Measurements from ENCODE around the gene BTBD2. TPM values are rescaled to one million over a fixed set of nuclear protein-coding genes. Genes with fewer than 3 reads are reported as not detected.

Gene BTBD2
- polyA plus RNA-seq, 1 donor from 2014 or later: 8.2 TPM

DNA sequence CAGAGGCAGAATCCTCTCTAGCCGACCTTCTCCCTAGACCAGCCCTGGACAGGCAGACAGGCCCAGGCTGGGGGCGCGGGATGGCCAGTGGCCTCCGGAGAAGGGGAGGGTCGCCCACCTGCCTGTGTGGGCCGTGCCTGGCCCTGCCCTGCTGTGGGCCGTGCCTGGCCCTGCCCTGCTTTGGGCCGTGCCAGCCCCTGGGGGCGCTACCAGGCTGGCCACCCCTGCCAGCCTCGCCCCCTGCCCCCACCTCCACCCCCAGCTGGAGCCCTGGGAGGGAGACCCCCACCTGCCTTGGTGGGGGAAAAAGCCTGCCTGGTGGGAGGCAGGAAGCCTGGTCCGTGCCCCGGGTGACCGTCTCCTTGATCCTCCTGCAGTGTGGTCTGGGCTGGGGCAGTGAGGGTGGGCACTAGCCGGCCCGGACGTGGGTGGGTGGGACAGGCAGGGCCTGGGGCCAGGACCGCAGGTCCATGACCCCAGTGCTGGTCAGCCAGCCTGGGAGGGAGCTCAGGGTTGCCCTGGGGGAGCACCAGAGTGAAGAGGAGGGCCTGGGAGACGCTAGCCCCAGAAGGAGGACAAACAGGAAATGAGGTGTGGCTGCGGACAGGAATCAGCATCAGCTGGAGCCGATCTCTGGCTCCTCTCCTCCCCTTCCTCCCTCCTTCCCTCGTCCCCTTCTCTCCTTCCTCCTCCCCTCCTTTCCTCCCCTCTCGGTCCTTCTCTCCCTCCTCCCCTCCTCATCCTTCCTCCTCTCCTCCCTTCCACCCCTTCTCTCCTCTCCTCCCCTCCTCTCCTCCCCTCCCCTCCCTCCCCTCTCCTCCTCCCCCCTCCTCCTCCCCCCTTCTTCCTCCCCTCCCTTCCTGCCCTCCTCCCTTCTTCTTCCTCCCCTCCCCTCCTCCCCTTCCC, 40.7 kb upstream of the BTBD2 start:
- H3K4me3 Mint-ChIP-seq: peak overlapping the region; percentile 74 to 90 (median 82)
- H3K9me3 Mint-ChIP-seq: no peaks in the 10 kb centered on the region
- H3K4me1 Mint-ChIP-seq: peaks cover 17 to 37% (median 25%) of the 10 kb centered on the region in 3 donors
- H3K36me3 Mint-ChIP-seq: no peaks in the 10 kb centered on the region
- peak overlapping the region; percentile 98 to 99 (median 98) for H3K27ac Mint-ChIP-seq
- peaks cover 3% of the 10 kb centered on the region for H3K27me3 Mint-ChIP-seq

DNA sequence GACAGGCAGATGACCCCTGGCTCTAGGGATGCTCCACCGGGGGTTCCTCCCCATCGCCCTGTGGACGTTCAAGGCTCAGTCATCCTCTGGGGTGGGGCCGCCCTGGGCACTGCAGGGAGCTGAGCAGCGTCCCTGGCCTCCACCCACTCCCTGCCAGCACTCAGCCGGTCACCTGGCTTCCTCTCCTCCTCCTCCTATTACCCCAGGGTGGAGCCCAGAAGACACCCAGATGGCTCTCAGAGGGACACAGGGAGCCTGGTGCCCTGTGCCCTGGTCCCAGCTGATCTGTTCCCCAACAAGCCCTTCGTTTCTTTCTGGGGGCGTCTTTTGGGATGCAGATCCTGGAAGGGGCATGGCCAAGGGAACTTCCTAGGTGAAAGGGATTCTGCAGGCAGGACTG, 39.2 kb upstream of the BTBD2 start:
- H3K27me3 Mint-ChIP-seq: peaks cover 3% of the 10 kb centered on the region
- peaks cover 17 to 32% (median 25%) of the 10 kb centered on the region in 3 donors for H3K4me1 Mint-ChIP-seq
- H3K9me3 Mint-ChIP-seq: no peaks in the 10 kb centered on the region
- H3K4me3 Mint-ChIP-seq: peak overlapping the region; percentile 74 to 90 (median 82)
- peaks cover under 1% of the 10 kb centered on the region for H3K36me3 Mint-ChIP-seq
- peak overlapping the region; percentile 98 to 99 (median 98) for H3K27ac Mint-ChIP-seq

DNA sequence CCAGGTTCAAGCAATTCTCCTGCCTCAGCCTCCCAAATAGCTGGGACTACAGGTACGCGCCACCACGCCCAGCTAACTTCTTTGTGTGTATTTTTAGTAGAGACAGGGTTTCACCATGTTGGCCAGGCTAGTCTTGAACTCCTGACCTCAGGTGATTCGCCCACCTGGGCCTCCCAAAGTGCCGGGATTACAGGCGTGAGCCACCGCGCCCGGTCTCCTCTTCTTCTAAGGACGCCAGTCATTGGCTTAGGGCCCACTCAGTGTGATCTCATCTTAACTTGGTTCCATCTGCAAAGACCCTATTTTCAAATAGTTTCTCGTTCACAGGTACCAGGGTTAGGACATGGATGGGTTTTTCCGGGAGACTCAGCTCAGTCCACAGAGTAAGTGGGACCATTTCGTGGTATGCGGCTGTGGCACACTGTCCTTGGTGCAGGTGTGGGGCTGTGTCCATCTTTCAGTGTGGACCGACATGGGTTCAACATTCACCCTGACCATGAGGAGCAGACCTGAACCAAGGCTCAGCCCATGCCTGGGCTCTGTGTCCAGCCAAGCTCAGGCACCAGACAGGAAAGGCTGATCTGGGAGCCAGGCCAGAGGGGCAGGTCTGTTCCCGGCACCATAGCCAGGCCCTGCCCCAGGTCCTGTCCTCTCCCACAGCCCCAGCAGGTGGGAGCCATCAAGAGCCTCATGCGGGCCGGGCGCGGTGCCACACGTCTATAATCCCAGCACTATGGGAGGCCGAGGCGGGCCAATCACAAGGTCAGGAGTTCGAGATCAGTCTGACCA, 38.3 kb upstream of the BTBD2 start:
- H3K36me3 Mint-ChIP-seq: peaks cover 3% of the 10 kb centered on the region
- peaks cover 17 to 31% (median 30%) of the 10 kb centered on the region in 3 donors for H3K4me1 Mint-ChIP-seq
- H3K9me3 Mint-ChIP-seq: no peaks in the 10 kb centered on the region
- H3K4me3 Mint-ChIP-seq: peak overlapping the region; percentile 21 to 81 (median 72)
- peak overlapping the region; percentile 98 to 99 (median 98) for H3K27ac Mint-ChIP-seq
- peaks cover 3% of the 10 kb centered on the region for H3K27me3 Mint-ChIP-seq

DNA sequence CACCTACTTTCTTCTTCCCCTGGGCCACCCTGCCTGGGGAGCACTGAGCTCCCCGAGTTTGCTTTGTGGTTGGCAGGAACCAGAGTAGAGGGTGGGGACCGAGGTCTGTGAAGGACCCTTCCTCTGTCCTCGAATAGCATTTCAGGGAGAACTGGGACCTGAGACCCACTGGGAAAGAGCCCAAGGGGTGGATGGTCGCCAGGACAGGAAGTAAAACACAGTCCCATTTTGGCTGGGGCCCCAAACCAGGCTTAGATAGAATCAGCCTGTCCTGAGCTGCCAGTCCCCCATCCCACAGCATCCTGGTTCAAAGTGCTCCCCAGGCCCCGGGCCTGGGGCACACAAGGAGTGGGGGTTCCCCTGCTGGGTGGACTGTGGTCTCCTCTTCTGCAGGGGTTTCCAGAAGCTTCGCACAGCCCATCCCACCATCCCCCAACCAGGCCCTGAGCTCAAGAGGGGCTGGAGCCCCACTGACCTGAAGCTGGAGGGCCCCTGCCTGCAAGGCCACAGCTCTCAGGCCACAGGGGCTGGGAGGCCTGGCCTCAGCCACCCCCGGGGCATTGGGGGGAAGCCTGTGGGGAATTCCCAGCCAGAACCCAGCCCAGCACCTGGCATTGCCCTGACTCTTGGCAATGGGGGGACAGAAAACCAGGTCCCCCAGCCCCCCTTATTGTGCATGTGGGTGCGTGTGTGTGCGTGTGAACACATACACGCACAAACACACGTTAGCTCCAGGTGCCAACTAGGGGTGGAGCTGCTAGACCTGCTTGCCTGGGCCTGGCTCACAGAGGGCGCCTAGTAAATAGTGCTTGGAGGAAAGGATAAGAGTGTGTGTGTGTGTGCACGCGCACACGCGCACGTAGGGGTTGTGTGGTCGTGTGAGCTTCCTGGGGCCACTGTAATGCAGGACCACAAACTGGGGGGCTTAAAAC, 36.5 kb upstream of the BTBD2 start:
- Mint-ChIP-seq H3K9me3 (no peaks in the 10 kb centered on the region), H3K4me1 (peaks cover 17 to 29% (median 27%) of the 10 kb centered on the region in 3 donors)

DNA sequence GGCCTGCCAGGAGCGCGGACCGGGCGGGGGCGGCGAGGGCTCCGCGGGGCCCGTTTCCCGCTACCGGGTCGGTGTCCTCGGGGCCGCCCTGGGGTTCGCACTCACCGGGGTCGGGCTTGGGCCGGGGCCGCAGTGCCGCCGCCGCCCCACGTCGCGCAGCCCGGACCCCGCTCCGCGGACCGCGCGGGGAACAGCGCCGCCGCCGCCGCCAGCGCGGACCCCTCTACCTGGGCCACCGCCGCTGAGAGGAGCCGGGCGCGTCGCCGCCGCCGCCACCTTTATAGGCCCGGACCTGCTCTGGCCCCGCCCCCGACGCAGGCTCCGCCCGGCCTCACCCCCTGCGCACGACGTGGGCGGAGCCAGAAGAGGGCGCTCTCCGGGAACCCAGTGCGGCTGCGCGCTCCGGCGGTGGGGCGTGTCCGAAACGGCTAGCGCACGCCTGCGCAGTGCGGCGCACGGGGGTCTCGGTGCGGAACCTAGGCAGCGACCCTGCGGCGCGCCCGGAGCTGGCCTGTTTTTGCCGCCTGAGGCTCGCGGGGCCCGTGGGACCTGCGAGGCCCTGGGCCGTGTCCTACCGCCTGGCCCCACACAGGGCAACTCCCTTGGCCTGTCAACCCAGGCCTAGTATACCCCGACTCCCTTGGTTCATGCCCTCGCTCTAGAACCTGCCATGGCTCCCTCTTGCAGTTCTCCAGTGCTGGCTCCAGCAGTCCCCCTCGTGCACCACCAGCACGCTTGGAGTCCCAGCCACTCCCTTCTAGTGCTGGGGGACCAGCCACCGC, 35.7 kb upstream of the BTBD2 start, which contains the start of gene MKNK2:
MKNK2 (minus strand) TSS at position 254 of the 782 bp plus-strand sequence. CDS start 393 bp downstream, outside the sequence.
- Mint-ChIP-seq H3K4me1 (peaks cover 17 to 30% (median 28%) of the 10 kb centered on the region in 3 donors), H3K4me3 (peak within 1 kb of the TSS; percentile 86 to 97 (median 94)), H3K27me3 (peaks cover 3% of the 10 kb centered on the region), H3K27ac (peak within 1 kb of the TSS; percentile 99), H3K36me3 (peaks cover 4% of the 10 kb centered on the region), H3K9me3 (no peaks in the 10 kb centered on the region)

More for the DNA sequence above, 36.5 kb upstream of the BTBD2 start:
- Mint-ChIP-seq H3K4me3 (peak overlapping the region; percentile 73 to 93 (median 86)), H3K27ac (peak overlapping the region; percentile 99), H3K27me3 (peaks cover 3% of the 10 kb centered on the region), H3K36me3 (peaks cover 4% of the 10 kb centered on the region)

DNA sequence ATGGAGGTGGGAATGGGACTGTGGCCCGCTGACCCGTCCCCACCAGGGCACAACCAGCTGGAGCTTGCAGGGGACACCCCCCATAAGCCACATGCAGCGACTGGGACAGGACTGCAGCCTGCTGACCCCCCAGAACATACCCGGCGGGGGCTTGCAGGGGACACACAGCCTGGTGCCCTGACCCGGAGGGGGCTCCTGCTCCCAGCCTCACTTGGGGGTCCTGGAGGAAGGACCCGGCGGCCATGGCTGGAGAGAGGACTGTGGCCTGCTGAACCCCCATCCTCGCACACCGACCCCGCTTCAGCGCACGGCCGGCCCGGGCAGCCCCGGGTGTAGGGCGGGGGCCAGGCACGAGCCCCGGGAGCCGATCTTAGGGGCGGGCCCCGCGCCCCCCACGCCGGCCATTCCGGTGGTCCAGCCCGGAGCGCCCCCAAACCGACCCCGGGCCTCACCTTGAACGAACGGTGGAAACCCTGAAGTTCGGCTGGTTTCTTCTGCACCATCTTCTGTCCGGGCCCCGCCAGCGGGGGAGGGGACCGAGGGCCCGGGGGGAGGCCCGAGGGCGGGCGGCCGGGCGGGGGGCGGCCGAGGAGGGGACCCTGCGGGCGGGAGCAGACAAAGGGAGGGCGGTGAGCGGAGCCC, 35.0 kb upstream of the BTBD2 start:
- H3K4me3 Mint-ChIP-seq: peak overlapping the region; percentile 86 to 97 (median 94)

DNA sequence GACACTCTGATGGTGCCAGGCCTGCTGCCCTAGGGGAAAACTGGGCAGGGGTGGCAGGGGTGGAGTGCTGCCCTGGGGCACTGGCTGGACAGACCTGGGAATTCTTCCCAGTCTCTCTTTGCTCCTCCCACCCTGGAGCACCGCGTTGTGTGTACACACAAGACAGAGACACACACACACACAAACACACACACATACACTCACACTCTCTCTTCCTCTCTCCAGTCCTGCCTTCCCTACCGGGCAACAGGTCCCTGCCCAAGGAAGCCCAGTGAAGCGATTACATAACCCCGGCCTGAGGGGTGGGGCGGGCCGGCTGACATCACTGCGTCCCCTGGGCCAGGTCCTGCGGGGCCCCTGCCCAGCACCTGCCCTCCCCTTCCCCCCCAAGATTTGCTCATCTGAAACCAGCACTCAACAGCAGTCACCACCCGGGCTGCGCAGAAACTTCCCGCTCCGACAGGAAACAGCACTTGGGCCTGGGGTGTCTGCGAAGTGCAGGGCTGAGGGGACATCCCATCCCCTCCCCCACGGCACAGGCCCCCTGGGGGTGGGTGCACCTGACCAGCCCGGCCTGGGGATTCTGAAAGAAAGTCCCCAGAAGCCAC, 34.3 kb upstream of the BTBD2 start:
- peak overlapping the region; percentile 86 to 97 (median 94) for H3K4me3 Mint-ChIP-seq
- H3K9me3 Mint-ChIP-seq: no peaks in the 10 kb centered on the region
- H3K36me3 Mint-ChIP-seq: peaks cover 4% of the 10 kb centered on the region
- no peaks in the 10 kb centered on the region for H3K27me3 Mint-ChIP-seq
- peaks cover 11 to 23% (median 21%) of the 10 kb centered on the region in 3 donors for H3K4me1 Mint-ChIP-seq
- H3K27ac Mint-ChIP-seq: peak overlapping the region; percentile 94 to 99 (median 97)

More for the DNA sequence above, 35.0 kb upstream of the BTBD2 start:
- Mint-ChIP-seq H3K9me3 (no peaks in the 10 kb centered on the region), H3K4me1 (peaks cover 14 to 26% (median 25%) of the 10 kb centered on the region in 3 donors), H3K27me3 (peaks cover under 1% of the 10 kb centered on the region), H3K27ac (peak overlapping the region; percentile 94 to 99 (median 97)), H3K36me3 (peaks cover 4% of the 10 kb centered on the region)

DNA sequence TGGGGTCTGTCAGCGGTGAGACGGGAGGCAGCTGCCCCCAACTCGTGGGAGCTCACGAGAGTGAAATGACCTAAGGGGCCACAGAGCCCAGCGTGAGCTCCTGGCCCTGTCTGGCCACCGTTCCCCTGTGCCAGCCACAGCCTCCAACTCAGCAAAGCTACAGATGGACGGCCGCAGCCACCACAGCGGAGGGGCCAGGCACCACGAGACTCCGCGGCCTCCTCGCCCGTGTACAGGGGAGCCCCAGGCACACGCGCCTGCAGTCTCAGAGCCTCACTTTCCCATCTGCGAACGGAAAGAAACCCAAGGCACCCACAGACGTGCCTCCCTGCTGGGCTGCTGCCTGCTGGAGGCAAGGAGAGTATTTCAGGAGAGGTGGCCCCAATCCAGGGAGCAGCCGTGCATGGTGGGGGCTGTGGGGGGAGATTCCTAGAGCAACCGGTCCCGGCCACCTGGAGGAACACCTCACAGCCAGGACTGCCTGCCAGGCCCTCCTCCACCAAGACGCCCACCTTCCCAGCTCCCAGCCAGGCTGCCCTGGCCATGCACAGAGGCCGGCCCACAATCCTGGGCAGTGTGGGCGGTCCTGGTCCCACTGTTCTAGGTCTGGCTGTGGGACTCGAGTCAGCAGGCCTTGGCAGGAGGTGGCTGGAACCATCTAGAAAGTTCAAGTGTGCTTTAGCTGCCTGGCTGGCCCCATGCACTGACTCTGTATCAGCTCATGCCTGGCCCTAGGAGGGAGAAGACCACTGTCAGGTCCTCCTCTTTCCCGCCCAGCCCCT, 33.6 kb upstream of the BTBD2 start:
- Mint-ChIP-seq H3K27me3 (no peaks in the 10 kb centered on the region), H3K4me3 (peak overlapping the region; percentile 86 to 97 (median 94)), H3K36me3 (peaks cover 4% of the 10 kb centered on the region), H3K9me3 (no peaks in the 10 kb centered on the region), H3K4me1 (peaks cover 11 to 22% (median 18%) of the 10 kb centered on the region in 3 donors), H3K27ac (peak overlapping the region; percentile 94 to 99 (median 97))

DNA sequence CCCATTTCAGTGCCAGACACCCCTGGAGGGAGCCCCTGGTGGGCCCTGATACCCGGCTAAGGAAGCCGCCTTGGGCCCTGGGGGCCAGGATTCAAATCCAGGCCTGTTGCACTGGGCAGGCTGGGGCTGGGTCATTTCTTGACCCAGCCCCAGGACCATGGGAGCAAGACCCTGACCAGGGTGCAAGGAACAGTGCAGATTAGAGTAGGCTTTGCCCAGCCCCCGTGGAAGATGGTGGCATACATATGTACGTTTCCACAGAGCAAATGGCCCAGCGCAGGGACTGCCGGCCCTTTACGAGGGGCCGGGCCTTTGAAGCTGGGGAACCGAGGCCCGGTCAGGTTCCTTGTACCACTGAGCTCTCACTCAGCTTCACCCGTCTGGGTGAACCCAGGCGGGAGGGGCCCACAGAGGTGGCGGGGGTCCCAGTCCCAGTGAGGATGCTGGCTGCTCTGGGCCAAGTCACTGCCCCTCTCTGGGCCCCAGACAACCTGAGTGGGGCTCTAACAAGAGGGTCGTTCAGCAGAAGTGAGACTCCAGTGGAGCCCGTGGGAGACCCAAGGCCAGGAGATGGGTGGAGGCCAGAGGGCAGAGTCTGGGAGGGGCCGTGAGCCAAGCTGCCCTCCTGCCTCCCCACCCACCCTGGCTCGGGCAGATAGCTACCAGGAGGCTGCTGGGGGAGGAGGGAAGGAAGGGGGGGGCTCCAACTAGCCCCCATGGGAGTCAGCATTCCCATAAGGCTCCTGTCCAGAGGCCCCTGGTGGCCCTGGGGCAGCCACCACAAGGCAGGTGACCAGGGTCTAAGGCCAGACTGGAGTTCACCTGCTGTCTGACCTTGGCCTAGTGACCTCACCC, 32.8 kb upstream of the BTBD2 start:
- peak overlapping the region in 2 of 3 donors; percentile 87 to 97 for H3K27ac Mint-ChIP-seq

DNA sequence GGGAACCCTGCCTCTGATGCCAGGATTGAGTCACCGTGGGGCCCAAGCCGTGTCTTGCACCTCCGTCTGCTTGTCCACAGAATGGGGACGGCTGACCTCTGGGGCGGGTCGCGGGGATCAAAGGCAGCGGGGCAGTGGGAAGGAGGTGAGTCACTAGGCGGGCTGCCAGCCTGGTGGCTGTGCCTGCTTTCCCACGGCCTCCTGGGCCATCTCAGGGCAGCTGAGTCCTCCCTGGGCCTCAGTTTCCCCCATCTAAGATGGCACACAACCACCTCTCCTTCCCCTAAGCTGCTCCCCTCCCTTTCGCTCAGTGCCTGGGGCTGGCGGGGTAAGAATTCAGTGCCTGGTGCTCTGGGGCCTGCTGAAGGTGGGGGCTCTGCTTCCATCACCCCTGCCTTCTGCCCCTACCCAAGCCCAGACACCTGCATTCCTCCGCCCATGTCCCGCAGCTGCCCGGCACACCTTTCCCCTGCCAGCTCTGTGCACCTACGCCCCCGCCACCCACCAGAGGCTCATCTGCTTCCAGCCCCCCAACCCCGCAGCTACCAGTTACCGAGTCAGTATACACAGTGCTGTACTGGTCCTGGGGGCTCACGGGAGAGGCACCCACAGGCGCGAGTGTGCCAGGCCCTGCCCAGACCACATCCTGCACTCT, 32.1 kb upstream of the BTBD2 start:
- peak overlapping the region; percentile 76 to 97 (median 87) for H3K27ac Mint-ChIP-seq
- H3K4me1 Mint-ChIP-seq: peaks cover 19 to 28% (median 27%) of the 10 kb centered on the region in 3 donors
- no peaks in the 10 kb centered on the region for H3K27me3 Mint-ChIP-seq
- H3K36me3 Mint-ChIP-seq: peaks cover 6% of the 10 kb centered on the region
- H3K4me3 Mint-ChIP-seq: peak overlapping the region in 3 of 4 donors; percentile 34 to 97 (median 92)
- no peaks in the 10 kb centered on the region for H3K9me3 Mint-ChIP-seq

More for the DNA sequence above, 32.8 kb upstream of the BTBD2 start:
- H3K36me3 Mint-ChIP-seq: peaks cover 6% of the 10 kb centered on the region
- H3K4me1 Mint-ChIP-seq: peaks cover 20 to 27% (median 25%) of the 10 kb centered on the region in 3 donors
- H3K4me3 Mint-ChIP-seq: peak overlapping the region; percentile 86 to 97 (median 94)
- no peaks in the 10 kb centered on the region for H3K27me3 Mint-ChIP-seq
- no peaks in the 10 kb centered on the region for H3K9me3 Mint-ChIP-seq

DNA sequence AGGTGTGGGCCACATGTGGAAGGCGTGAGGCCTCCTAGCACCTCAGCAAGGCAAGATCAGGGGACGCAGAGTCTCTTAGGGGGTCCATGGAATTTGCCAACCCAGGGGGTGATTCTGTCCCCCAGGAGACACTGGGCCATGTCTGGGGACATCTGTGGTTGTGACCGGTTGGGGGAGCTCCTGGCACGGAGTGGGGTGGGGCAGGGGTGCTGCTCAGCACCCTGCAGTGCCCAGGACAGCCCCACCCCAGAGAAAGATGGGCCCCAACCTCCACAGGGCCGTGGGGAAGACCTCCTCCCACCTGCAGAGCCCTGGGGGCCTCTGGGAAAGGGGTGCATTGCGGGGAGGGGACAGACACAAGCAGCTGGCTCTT, 31.5 kb upstream of the BTBD2 start:
- no peaks in the 10 kb centered on the region for H3K9me3 Mint-ChIP-seq
- peak overlapping the region in 3 of 4 donors; percentile 33 to 97 (median 92) for H3K4me3 Mint-ChIP-seq
- H3K36me3 Mint-ChIP-seq: peaks cover 6% of the 10 kb centered on the region
- peak overlapping the region; percentile 59 to 97 (median 76) for H3K27ac Mint-ChIP-seq
- peaks cover 15 to 25% (median 25%) of the 10 kb centered on the region in 3 donors for H3K4me1 Mint-ChIP-seq
- no peaks in the 10 kb centered on the region for H3K27me3 Mint-ChIP-seq

Data from IgD-negative memory B cell (primary cell).